GM19397 (cell line): ENCODE results near the gene FAM163B.

Source experiments
- ATAC-seq: cut with Tn5 transposase; IDR thresholded peaks from one replicate; pipeline ENCODE4 v1.9.1; 2021; ENCODE audit warnings: mild to moderate bottlenecking, moderate library complexity; ENCODE audit not compliant: unreplicated experiment

Gene FAM163B

GRCh38 chr9:133584167-133584558 is 25.0 kb downstream of the FAM163B start:
- ATAC-seq, result no peak

- ATAC-seq, result no peak
Observed at GRCh38 chr9:133583586-133583985, 25.6 kb downstream of the FAM163B start.

GRCh38 chr9:133583111-133583510 is 26.1 kb downstream of the FAM163B start:
- ATAC-seq, result no peak

- no peak for ATAC-seq
Observed at GRCh38 chr9:133582501-133583045, 26.6 kb downstream of the FAM163B start.

- no peak for ATAC-seq
Observed at GRCh38 chr9:133581513-133582343, 27.5 kb downstream of the FAM163B start.

GRCh38 chr9:133581011-133581410 is 28.2 kb downstream of the FAM163B start:
- ATAC-seq, result no peak

- ATAC-seq, result no peak
Observed at GRCh38 chr9:133580419-133580738, 28.8 kb downstream of the FAM163B start.

- ATAC-seq, result no peak
Observed at GRCh38 chr9:133579601-133580418, 29.4 kb downstream of the FAM163B start.

- ATAC-seq, result no peak
Observed at GRCh38 chr9:133578524-133579441, 30.4 kb downstream of the FAM163B start.

- ATAC-seq, result no peak
Observed at GRCh38 chr9:133577737-133578112, 31.5 kb downstream of the FAM163B start.

GRCh38 chr9:133576875-133577736 is 32.1 kb downstream of the FAM163B start:
- no peak for ATAC-seq

- ATAC-seq, result no peak
Observed at GRCh38 chr9:133576031-133576874, 32.9 kb downstream of the FAM163B start.

GRCh38 chr9:133575186-133576030 is 33.8 kb downstream of the FAM163B start:
- no peak for ATAC-seq

- no peak for ATAC-seq
Observed at GRCh38 chr9:133574771-133575170, 34.4 kb downstream of the FAM163B start.

- no peak for ATAC-seq
Observed at GRCh38 chr9:133573791-133574515, 35.2 kb downstream of the FAM163B start.

- ATAC-seq, result no peak
Observed at GRCh38 chr9:133572821-133573361, 36.3 kb downstream of the FAM163B start.

- ATAC-seq, result no peak
Observed at GRCh38 chr9:133571896-133572595, 37.1 kb downstream of the FAM163B start.
